Kidney (tissue), 14 donors: ENCODE measurements around the gene PRKAG2. TPM values are rescaled to one million over a fixed set of nuclear protein-coding genes. Genes with fewer than 3 reads are reported as not detected.

ENCODE experiments used
- DNase-seq, 5 donors: peaks; one replicate each; pipeline ENCODE4 v3.0.0-alpha.2; 2013 to 2020
- FAIRE-seq: peaks from 2 replicates; lab custom pipeline; 2012; peaks lifted over from hg19 to GRCh38; lab: Jason Lieb, UNC
- H3K27ac ChIP-seq, 2 donors: one replicate each; pipeline ENCODE4 v1.7.0; 2013; ENCODE audit warnings: low read depth in 2 of 2, low read length in 2 of 2, inconsistent platforms in 1 of 2
- H3K27me3 ChIP-seq: one replicate; pipeline ENCODE4 v1.7.1; 2013; ENCODE audit warnings: low read length, inconsistent platforms; ENCODE audit not compliant: control insufficient read depth, insufficient read depth
- H3K36me3 ChIP-seq, 3 donors: one replicate each; pipeline versions ENCODE4 v1.7.0 to v1.7.1; 2013; ENCODE audit warnings: low read length in 3 of 3, control low read depth in 1 of 3, inconsistent platforms in 1 of 3; ENCODE audit not compliant: insufficient read depth in 3 of 3, control insufficient read depth in 2 of 3
- H3K4me1 ChIP-seq, 3 donors: one replicate each; pipeline versions ENCODE4 v1.7.0 to v1.7.1; 2013; ENCODE audit warnings: low read length in 3 of 3, inconsistent platforms in 1 of 3, low read depth in 1 of 3; ENCODE audit not compliant: control insufficient read depth in 2 of 3, insufficient read depth in 2 of 3
- H3K4me3 ChIP-seq, 3 donors: one replicate each; pipeline versions ENCODE4 v1.7.0 to v1.8.1; 2013; ENCODE audit warnings: low read length in 3 of 3, control low read depth in 1 of 3, inconsistent platforms in 1 of 3
- H3K9ac ChIP-seq, 3 donors: one replicate each; pipeline versions ENCODE4 v1.7.0 to v1.7.1; 2013; ENCODE audit warnings: low read length in 3 of 3, control low read depth in 1 of 3, inconsistent platforms in 1 of 3
- H3K9me3 ChIP-seq, 3 donors: one replicate each; pipeline versions ENCODE4 v1.7.0 to v1.7.1; 2013; ENCODE audit warnings: low read length in 3 of 3, control low read depth in 1 of 3, inconsistent platforms in 1 of 3; ENCODE audit not compliant: control insufficient read depth in 2 of 3, insufficient read depth in 1 of 3
- CTCF ChIP-seq: IDR thresholded peaks from 3 replicates; pipeline ENCODE4 v1.5.1; 2012; ENCODE audit warnings: mild to moderate bottlenecking, moderate library complexity, borderline replicate concordance; ENCODE audit not compliant: insufficient read depth; ENCODE audit errors: extremely low read depth
- intact Hi-C: fragments of 100-400 bp; cut with DNase I; formaldehyde crosslinking; loops from one replicate; pipeline ENCODE4 v1.11.1; 2022
- polyA plus RNA-seq: library from polyadenylated mRNA; stranded (reverse); fragments of 350-450 nt; fragmentation: Illumina TruSeq; extraction: RNeasy Lipid Tissue Mini Kit (QIAGEN cat#74804); gene quantifications from one replicate; pipeline ENCODE4 v1.2.3, GENCODE V29; 2014; ENCODE audit warnings: low read depth, low replicate concordance; ENCODE audit not compliant: insufficient read depth
- total RNA-seq: library from RNA; stranded (reverse); fragmentation: NEBNext Ultra II Directional; extraction: Animal tissue kit (Norgen Biotek cat#: 25700); gene quantifications from one replicate; pipeline ENCODE4 v1.2.1, GENCODE V29; 2021
- donor health status: control.
- donor health status: control.
- donor health status: control.
- donor health status: control.
- donor health status: control.
- donor health status: DM: yes; HTN: yes; CAD: no.
- donor health status: Normal renal cell carcinoma (clear cell type).

The PRKAG2 gene
- total and polyA plus RNA-seq, 2 donors from 2014 or later, result 40.7 to 40.9 TPM

GRCh38 chr7:151560243-151560642, 316.7 kb downstream of the PRKAG2 start:
- Histone ChIP-seq H3K9ac (no peak overlapping the region), H3K27me3 (no peaks in the 10 kb centered on the region), H3K36me3 (peaks cover 0 to 47% (median 22%) of the 10 kb centered on the region in 3 donors), H3K4me3 (no peak overlapping the region), H3K4me1 (no peaks in the 10 kb centered on the region), H3K27ac (no peak overlapping the region), H3K9me3 (no peaks in the 10 kb centered on the region)
- no peak for DNase-seq
- intact Hi-C loops, result no loop called here
- FAIRE-seq, result no peak
- TF ChIP-seq CTCF, result no peak

GRCh38 chr7:151559557-151560183, 317.2 kb downstream of the PRKAG2 start:
- TF ChIP-seq CTCF, result no peak
- Histone ChIP-seq H3K4me3 (no peak overlapping the region), H3K9ac (no peak overlapping the region), H3K27me3 (no peaks in the 10 kb centered on the region), H3K4me1 (no peaks in the 10 kb centered on the region), H3K9me3 (no peaks in the 10 kb centered on the region), H3K36me3 (peaks cover 0 to 43% (median 24%) of the 10 kb centered on the region in 3 donors), H3K27ac (no peak overlapping the region)
- FAIRE-seq (no peak), DNase-seq (no peak)
- intact Hi-C loops, result no loop called here

GRCh38 chr7:151558575-151558974, 318.3 kb downstream of the PRKAG2 start:
- TF ChIP-seq CTCF, result no peak

More at GRCh38 chr7:151558575-151558974, 318.3 kb downstream of the PRKAG2 start:
- Histone ChIP-seq H3K4me1 (no peaks in the 10 kb centered on the region), H3K27ac (no peak overlapping the region), H3K9ac (no peak overlapping the region), H3K9me3 (no peaks in the 10 kb centered on the region), H3K4me3 (no peak overlapping the region), H3K36me3 (peaks cover 0 to 32% (median 22%) of the 10 kb centered on the region in 3 donors), H3K27me3 (no peaks in the 10 kb centered on the region)
- FAIRE-seq, result no peak
- intact Hi-C loops, result no loop called here
- DNase-seq, result no peak
